ENCODE data around the gene CD72.

DNA sequence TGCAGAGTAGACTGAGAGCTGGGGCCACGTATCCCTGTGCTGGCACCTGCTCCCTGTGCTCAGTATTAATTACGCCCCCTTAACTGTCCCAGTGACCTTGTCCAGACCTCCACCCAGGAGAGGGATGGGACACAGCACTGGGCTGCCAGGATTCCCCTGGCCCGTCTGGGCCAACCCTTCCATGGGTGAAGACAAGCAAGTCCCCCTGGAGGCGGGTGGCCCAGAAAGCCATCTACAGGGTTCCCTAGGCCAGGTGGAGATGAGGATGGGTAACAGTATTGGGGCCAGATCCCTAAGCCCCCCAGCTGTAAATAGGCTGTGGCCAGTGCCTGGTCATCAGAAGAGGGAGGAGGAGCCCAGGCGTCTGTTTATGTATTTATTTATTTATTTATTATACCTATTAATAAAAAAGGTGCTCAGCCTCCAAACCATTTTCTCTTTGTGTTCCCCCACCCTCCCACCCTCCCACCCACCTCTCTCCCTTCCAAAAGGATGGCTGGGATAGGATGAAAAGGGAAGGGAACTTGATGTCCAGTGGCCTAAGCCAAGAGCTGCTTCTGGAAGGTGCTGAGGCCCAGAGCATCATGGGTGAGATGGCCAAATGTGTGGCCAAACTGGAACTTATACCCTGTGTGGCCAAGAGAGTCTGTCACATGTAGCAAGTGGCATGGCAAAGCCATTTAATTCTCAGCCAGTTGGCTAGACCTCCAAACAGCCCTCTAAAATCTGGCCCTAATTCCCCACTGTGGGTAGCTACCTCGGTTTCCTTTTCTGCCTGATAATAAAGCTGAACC, 56.5 kb downstream of the CD72 start:
- TF ChIP-seq, protein P1, sequence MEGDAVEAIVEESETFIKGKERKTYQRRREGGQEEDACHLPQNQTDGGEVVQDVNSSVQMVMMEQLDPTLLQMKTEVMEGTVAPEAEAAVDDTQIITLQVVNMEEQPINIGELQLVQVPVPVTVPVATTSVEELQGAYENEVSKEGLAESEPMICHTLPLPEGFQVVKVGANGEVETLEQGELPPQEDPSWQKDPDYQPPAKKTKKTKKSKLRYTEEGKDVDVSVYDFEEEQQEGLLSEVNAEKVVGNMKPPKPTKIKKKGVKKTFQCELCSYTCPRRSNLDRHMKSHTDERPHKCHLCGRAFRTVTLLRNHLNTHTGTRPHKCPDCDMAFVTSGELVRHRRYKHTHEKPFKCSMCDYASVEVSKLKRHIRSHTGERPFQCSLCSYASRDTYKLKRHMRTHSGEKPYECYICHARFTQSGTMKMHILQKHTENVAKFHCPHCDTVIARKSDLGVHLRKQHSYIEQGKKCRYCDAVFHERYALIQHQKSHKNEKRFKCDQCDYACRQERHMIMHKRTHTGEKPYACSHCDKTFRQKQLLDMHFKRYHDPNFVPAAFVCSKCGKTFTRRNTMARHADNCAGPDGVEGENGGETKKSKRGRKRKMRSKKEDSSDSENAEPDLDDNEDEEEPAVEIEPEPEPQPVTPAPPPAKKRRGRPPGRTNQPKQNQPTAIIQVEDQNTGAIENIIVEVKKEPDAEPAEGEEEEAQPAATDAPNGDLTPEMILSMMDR (IDR thresholded peaks at IDR 0.05): no peak
- TF ChIP-seq POLR2AphosphoS5 (IDR thresholded peaks at IDR 0.05): no peak
- no peak for TF ChIP-seq POLR2A (IDR thresholded peaks at IDR 0.05)

All from upper lobe of left lung (tissue), 4 donors.